ENCODE measurements around the gene ZNF205. TPM values are rescaled to one million over a fixed set of nuclear protein-coding genes. Genes with fewer than 3 reads are reported as not detected.

ZNF205 gene
- total and polyA plus RNA-seq, 2 of the 13 experiments (the other 11 are each of a cell fraction or from before 2014, with no cell fraction given) = 5.8 to 10.2 TPM

DNA sequence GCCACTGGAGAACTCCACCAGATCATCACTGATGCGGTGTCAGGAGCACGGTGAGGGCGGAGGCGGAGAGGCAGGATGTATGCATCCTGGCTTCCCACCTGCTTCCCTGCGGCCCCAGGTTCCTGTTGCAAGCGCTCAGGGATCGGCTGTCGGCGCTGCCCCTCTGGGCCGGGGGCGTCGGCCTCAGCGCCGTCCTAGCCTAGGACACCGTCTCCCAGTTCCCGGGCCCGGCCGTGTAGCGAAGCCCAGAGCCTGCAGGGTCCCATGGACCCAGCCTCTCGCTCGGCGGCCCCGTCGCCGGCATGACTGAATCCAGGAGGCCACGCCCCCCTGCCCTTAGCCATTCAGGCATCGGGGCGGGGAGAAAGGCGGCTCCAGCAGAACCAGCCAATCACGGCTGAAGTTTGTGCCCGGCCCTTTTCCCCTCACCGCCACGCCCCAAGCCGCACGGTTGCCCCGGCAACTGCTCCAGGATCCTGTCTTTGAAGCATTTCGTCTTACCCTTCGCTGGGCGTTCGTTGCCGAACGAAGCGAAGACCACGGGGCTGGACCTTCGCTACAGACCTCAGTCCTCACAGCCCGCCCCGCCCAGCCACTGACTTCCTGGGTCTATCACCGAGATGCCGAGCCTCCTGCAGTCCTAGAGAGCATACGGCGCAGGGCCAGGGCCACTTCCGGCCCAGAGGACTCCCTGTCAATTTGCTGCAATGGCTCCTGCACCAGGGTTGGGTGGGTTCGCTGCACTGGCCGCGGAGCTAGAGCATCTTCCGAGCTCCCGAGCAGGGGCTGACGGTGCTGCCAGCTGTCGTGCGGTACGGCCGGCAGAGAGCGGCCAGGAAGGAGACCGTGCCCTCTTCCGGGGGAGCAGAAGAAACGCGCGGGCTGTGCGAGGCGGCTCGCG, 11.8 kb downstream of the ZNF205 start (continued):
- TF ChIP-seq, protein P1, sequence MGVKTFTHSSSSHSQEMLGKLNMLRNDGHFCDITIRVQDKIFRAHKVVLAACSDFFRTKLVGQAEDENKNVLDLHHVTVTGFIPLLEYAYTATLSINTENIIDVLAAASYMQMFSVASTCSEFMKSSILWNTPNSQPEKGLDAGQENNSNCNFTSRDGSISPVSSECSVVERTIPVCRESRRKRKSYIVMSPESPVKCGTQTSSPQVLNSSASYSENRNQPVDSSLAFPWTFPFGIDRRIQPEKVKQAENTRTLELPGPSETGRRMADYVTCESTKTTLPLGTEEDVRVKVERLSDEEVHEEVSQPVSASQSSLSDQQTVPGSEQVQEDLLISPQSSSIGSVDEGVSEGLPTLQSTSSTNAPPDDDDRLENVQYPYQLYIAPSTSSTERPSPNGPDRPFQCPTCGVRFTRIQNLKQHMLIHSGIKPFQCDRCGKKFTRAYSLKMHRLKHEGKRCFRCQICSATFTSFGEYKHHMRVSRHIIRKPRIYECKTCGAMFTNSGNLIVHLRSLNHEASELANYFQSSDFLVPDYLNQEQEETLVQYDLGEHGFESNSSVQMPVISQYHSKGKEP (CRISPR knock-in tag; IDR thresholded peaks at IDR 0.05) = no peak
- TF ChIP-seq SSRP1 (CRISPR knock-in tag; IDR thresholded peaks at IDR 0.05) = peak; percentile 80; the same call in 1 of the 2 replicates
- TF ChIP-seq, protein P2, sequence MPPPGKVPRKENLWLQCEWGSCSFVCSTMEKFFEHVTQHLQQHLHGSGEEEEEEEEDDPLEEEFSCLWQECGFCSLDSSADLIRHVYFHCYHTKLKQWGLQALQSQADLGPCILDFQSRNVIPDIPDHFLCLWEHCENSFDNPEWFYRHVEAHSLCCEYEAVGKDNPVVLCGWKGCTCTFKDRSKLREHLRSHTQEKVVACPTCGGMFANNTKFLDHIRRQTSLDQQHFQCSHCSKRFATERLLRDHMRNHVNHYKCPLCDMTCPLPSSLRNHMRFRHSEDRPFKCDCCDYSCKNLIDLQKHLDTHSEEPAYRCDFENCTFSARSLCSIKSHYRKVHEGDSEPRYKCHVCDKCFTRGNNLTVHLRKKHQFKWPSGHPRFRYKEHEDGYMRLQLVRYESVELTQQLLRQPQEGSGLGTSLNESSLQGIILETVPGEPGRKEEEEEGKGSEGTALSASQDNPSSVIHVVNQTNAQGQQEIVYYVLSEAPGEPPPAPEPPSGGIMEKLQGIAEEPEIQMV (CRISPR knock-in tag; IDR thresholded peaks at IDR 0.05; ENCODE audit: low read depth) = no peak
- no peak for TF ChIP-seq TRIM24 (CRISPR knock-in tag; IDR thresholded peaks at IDR 0.05)
- peak; percentile 35; the same call in 1 of the 2 replicates for TF ChIP-seq KDM5B (CRISPR knock-in tag; IDR thresholded peaks at IDR 0.05; ENCODE audit: borderline replicate concordance)
- TF ChIP-seq RAD21 (CRISPR knock-in tag; IDR thresholded peaks at IDR 0.05) = peak; percentile 51
- no peak for TF ChIP-seq JUND (CRISPR knock-in tag; IDR thresholded peaks at IDR 0.05)
- no peak for TF ChIP-seq ZNF513 (CRISPR knock-in tag; conservative IDR thresholded peaks at IDR 0.05)
- TF ChIP-seq ZNF776 (CRISPR knock-in tag; IDR thresholded peaks at IDR 0.05) = peak; percentile 79
- TF ChIP-seq ELF4 (CRISPR knock-in tag; IDR thresholded peaks at IDR 0.05; ENCODE audit: borderline replicate concordance) = no peak
- TF ChIP-seq ZNF317 (CRISPR knock-in tag; IDR thresholded peaks at IDR 0.05) = no peak
- TF ChIP-seq KDM6A (CRISPR knock-in tag; IDR thresholded peaks at IDR 0.05; ENCODE audit: low read depth) = no peak
- TF ChIP-seq ATAD3A (CRISPR knock-in tag; IDR thresholded peaks at IDR 0.05) = no peak
- TF ChIP-seq PCBP1 (IDR thresholded peaks at IDR 0.05; ENCODE audit: borderline replicate concordance, low read depth, low read length) = 0 out of 2 replicates have a peak, but pooled peaks have one; percentile 68
- TF ChIP-seq RCOR2 (CRISPR knock-in tag; IDR thresholded peaks at IDR 0.05) = no peak
- no peak for TF ChIP-seq POGZ (CRISPR knock-in tag; IDR thresholded peaks at IDR 0.05)
- TF ChIP-seq ZNF629 (CRISPR knock-in tag; conservative IDR thresholded peaks at IDR 0.05) = peak; percentile 3; the same call in 1 of the 2 replicates
- no peak for TF ChIP-seq E2F2 (CRISPR knock-in tag; IDR thresholded peaks at IDR 0.05; ENCODE audit: borderline replicate concordance)
- TF ChIP-seq ZNF382 (CRISPR knock-in tag; IDR thresholded peaks at IDR 0.05; ENCODE audit: borderline replicate concordance) = no peak

Measured in HepG2 (cell line).